ENCODE measurements around the gene CEACAM16. TPM values are rescaled to one million over a fixed set of nuclear protein-coding genes. Genes with fewer than 3 reads are reported as not detected.

Gene CEACAM16
- total RNA-seq, 1 experiment from 2014 or later = not detected

GRCh38 chr19:44706506-44707236 is 7.7 kb downstream of the CEACAM16 start:
- Histone ChIP-seq H3K4me3 (replicated peaks in 1 of 2; ENCODE audit: low read depth in 1 of 2, low read length in 2 of 2) (no peak overlapping the region), H2AFZ (ENCODE audit: low read depth, low read length, poor library complexity, severe bottlenecking) (no peak overlapping the region), H3K9ac (ENCODE audit: low read length) (no peak overlapping the region), H3K79me2 (ENCODE audit: insufficient read depth, low read length) (no peaks in the 10 kb centered on the region), H3K9me2 (ENCODE audit: insufficient read depth) (no peaks in the 10 kb centered on the region), H3K36me3 (ENCODE audit: control insufficient read depth in 1 of 2, insufficient read depth in 2 of 2, low read length in 2 of 2) (no peaks in the 10 kb centered on the region), H3K27ac (ENCODE audit: low read depth, low read length) (no peak overlapping the region), H3K4me2 (ENCODE audit: low read length) (no peak overlapping the region), H3K27me3 (ENCODE audit: insufficient read depth, low read length) (no peaks in the 10 kb centered on the region), H3K9me3 (ENCODE audit: control insufficient read depth in 1 of 2, insufficient read depth in 1 of 2, low read depth in 1 of 2, low read length in 2 of 2) (no peaks in the 10 kb centered on the region), H4K20me1 (ENCODE audit: insufficient read depth) (no peaks in the 10 kb centered on the region), H3K4me1 (ENCODE audit: control insufficient read depth in 1 of 2, insufficient read depth in 2 of 2, low read length in 2 of 2) (no peaks in the 10 kb centered on the region)
- DNase-seq (ENCODE audit: low read depth, low spot score) = no peak
- ATAC-seq = no peak
- ChIA-PET POLR2A (no interaction called here), CTCF (no interaction called here), RAD21 (ENCODE audit: low non-redundant PET in 1 of 2, low total read pairs in 2 of 2, uncharacterized antibody in 2 of 2, unreplicated experiment in 2 of 2) (no interaction called here)
- BruUV-seq (replicated peaks) = no TSS peak
- intact Hi-C loops (cut with micrococcal nuclease) = no loop called here
- no peak for TF ChIP-seq EZH2phosphoT487 (IDR thresholded peaks at IDR 0.05; ENCODE audit: borderline replicate concordance)
- TF ChIP-seq, protein P1, sequence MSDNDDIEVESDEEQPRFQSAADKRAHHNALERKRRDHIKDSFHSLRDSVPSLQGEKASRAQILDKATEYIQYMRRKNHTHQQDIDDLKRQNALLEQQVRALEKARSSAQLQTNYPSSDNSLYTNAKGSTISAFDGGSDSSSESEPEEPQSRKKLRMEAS (IDR thresholded peaks at IDR 0.05) = no peak
- TF ChIP-seq RAD21 (IDR thresholded peaks at IDR 0.05; ENCODE audit: low read depth) = no peak
- TF ChIP-seq POLR2A (IDR thresholded peaks at IDR 0.05; ENCODE audit: borderline replicate concordance, extremely low read depth, insufficient read depth, insufficient read length) = no peak
- no peak for TF ChIP-seq ELF1 (IDR thresholded peaks at IDR 0.05; ENCODE audit: borderline replicate concordance, low read depth)
- no peak for TF ChIP-seq FOSL1 (IDR thresholded peaks at IDR 0.05; ENCODE audit: low read depth)
- TF ChIP-seq CBX3 (IDR thresholded peaks at IDR 0.05; ENCODE audit: low read depth) = no peak
- TF ChIP-seq JUND (IDR thresholded peaks at IDR 0.05) = no peak
- TF ChIP-seq ZFX (IDR thresholded peaks at IDR 0.05) = no peak
- TF ChIP-seq ATF3 (IDR thresholded peaks at IDR 0.05) = no peak
- TF ChIP-seq EGR1 (IDR thresholded peaks at IDR 0.05; ENCODE audit: low read depth) = no peak
- no peak for TF ChIP-seq EZH2 (IDR thresholded peaks at IDR 0.05)
- TF ChIP-seq SIN3A (IDR thresholded peaks at IDR 0.05; ENCODE audit: low read depth) = no peak
- no peak for TF ChIP-seq CEBPB (IDR thresholded peaks at IDR 0.05; ENCODE audit: low read depth)
- TF ChIP-seq SRF (IDR thresholded peaks at IDR 0.05; ENCODE audit: low read depth) = no peak
- TF ChIP-seq, protein P2, sequence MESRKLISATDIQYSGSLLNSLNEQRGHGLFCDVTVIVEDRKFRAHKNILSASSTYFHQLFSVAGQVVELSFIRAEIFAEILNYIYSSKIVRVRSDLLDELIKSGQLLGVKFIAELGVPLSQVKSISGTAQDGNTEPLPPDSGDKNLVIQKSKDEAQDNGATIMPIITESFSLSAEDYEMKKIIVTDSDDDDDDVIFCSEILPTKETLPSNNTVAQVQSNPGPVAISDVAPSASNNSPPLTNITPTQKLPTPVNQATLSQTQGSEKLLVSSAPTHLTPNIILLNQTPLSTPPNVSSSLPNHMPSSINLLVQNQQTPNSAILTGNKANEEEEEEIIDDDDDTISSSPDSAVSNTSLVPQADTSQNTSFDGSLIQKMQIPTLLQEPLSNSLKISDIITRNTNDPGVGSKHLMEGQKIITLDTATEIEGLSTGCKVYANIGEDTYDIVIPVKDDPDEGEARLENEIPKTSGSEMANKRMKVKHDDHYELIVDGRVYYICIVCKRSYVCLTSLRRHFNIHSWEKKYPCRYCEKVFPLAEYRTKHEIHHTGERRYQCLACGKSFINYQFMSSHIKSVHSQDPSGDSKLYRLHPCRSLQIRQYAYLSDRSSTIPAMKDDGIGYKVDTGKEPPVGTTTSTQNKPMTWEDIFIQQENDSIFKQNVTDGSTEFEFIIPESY (IDR thresholded peaks at IDR 0.05; ENCODE audit: extremely low read depth, insufficient replicate concordance, low read length) = no peak
- TF ChIP-seq YY1 (IDR thresholded peaks at IDR 0.05; ENCODE audit: extremely low read depth, insufficient replicate concordance, low read depth, low read length) = no peak
- TF ChIP-seq CTCF (IDR thresholded peaks at IDR 0.05 in 2 of 3, conservative IDR thresholded peaks at IDR 0.05 in 1 of 3; ENCODE audit: borderline replicate concordance in 1 of 3, insufficient read depth in 1 of 3, low read depth in 2 of 3, low read length in 2 of 3) = no peak
- TF ChIP-seq POLR2AphosphoS5 (IDR thresholded peaks at IDR 0.05; ENCODE audit: low read depth, low read length) = no peak

Data from HCT116 (cell line).